Cardiac muscle cell (in vitro differentiated cells and primary cell): ENCODE measurements around the gene ARHGAP26. TPM values are rescaled to one million over a fixed set of nuclear protein-coding genes. Genes with fewer than 3 reads are reported as not detected.
A peak's percentile ranks its signal among the peaks of the same experiment; 100 is the strongest.

Source experiments
- DNase-seq, 2 donors: peaks; one replicate each; pipeline versions ENCODE4 v3.0.0 to v3.0.0-alpha.2; 2010 to 2017; ENCODE audit warnings: low read depth in 1 of 2, low spot score in 1 of 2
- H3K27ac ChIP-seq: fragments of 200-600 bp; sonication (generic); 2 replicates; pipeline ENCODE4 v1.5.1; 2016
- H3K27me3 ChIP-seq: fragments of 200-600 bp; sonication (generic); 2 replicates; pipeline ENCODE4 v1.6.0; 2016; ENCODE audit warnings: control low read depth
- H3K36me3 ChIP-seq: fragments of 200-600 bp; sonication (generic); 2 replicates; pipeline ENCODE4 v1.5.1; 2016; ENCODE audit warnings: control low read depth
- H3K4me1 ChIP-seq: fragments of 200-600 bp; sonication (generic); 2 replicates; pipeline ENCODE4 v1.8.1; 2017; ENCODE audit warnings: low read depth, mild to moderate bottlenecking, mixed run types
- H3K4me3 ChIP-seq: fragments of 200-600 bp; sonication (generic); 2 replicates; pipeline ENCODE4 v1.5.1; 2016; ENCODE audit warnings: mild to moderate bottlenecking
- H3K9me3 ChIP-seq: fragments of 200-600 bp; sonication (generic); 2 replicates; pipeline ENCODE4 v1.5.1; 2017; ENCODE audit warnings: low read depth, mild to moderate bottlenecking, control low read depth
- CTCF ChIP-seq: IDR thresholded peaks from 2 replicates; pipeline ENCODE4 v1.5.1; 2012; ENCODE audit warnings: low read depth, mild to moderate bottlenecking, low read length
- polyA plus RNA-seq: library from polyadenylated mRNA; unstranded; fragments of >200 nt; fragmentation: Nextera tagmentation; extraction: Ambion mirVana; gene quantifications from 2 replicates; pipeline ENCODE4 v1.2.1, GENCODE V29; 2016
- total RNA-seq: library from RNA; depleted of rRNA; stranded (reverse); fragments of >200 nt; gene quantifications from 2 replicates; pipeline ENCODE4 v1.2.3, GENCODE V29; 2016

Gene ARHGAP26
- total and polyA plus RNA-seq, 2 experiments from 2014 or later: 12.7 to 16.2 TPM

DNA sequence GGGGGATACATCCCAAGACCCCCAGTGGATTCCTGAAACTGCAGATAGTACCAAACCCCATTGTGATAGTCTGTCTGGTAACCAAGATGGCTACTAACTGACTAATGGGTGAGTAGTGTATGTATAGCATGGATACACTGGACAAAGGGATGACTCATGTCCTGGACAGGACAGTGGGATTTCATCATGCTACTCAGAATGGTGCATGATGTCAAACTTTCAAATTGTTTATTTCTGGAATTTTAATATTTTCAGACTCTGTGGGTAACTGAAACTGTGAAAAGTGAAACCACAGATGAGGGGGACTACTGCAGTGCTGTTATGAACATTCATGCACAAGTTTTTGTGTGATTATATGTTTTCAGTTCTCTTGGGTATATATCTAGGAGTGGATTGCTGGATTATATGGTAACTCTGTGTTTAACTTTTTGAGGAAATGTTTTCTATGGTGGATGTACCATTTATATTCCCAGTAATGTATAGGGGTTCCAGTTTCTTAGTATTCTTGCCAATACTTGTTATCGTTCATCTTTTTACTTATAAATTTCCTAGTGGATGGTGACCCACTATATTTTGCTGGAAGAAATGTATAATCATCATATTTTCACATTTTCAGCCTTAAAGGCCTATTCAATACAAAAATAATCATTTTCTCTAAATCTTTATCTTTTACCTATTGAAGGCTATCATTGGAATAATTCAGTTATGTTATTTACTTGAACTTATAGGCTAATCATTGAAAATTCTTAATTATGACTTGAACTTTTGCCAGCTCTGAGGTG is 492.4 kb downstream of the ARHGAP26 start:
- Histone ChIP-seq H3K9me3 (peaks cover 3% of the 10 kb centered on the region), H3K4me3 (no peak overlapping the region), H3K36me3 (no peaks in the 10 kb centered on the region), H3K27ac (no peak overlapping the region), H3K4me1 (no peaks in the 10 kb centered on the region), H3K27me3 (no peaks in the 10 kb centered on the region)
- TF ChIP-seq CTCF: no peak
- DNase-seq: peak in 1 of 2 donors; percentile 89

GRCh38 chr5:143263272-143263810 is 493.2 kb downstream of the ARHGAP26 start:
- no peak for DNase-seq
- no peaks in the 10 kb centered on the region for H3K36me3 ChIP-seq
- TF ChIP-seq CTCF: no peak
- no peak overlapping the region for H3K27ac ChIP-seq
- no peaks in the 10 kb centered on the region for H3K27me3 ChIP-seq
- no peak overlapping the region for H3K4me3 ChIP-seq
- H3K4me1 ChIP-seq: no peaks in the 10 kb centered on the region
- H3K9me3 ChIP-seq: peaks cover 3% of the 10 kb centered on the region

DNA sequence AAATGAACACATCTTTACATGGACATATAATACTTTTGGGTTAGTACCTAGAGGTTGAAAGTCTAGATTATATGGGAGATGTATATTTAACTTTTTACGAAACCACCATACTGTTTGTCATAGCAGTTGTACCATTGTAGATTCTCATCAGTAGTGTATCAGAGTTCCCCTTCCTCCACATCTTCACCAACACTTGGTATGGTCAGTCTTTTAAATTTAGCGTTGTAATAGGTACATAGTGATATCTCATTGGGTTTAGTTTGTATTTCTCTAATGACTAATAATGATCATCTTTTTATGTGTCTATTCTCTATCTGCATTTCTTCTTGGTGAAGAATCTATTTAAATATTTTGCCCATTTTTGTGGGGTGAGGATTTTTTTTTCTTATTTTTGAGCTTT is 495.8 kb downstream of the ARHGAP26 start:
- Histone ChIP-seq H3K4me3 (no peak overlapping the region), H3K9me3 (peaks cover 3% of the 10 kb centered on the region), H3K36me3 (no peaks in the 10 kb centered on the region), H3K4me1 (no peaks in the 10 kb centered on the region), H3K27me3 (no peaks in the 10 kb centered on the region), H3K27ac (no peak overlapping the region)
- no peak for DNase-seq
- TF ChIP-seq CTCF: no peak

GRCh38 chr5:143267186-143267585 is 497.0 kb downstream of the ARHGAP26 start:
- no peak for DNase-seq
- Histone ChIP-seq H3K36me3 (no peaks in the 10 kb centered on the region), H3K27ac (no peak overlapping the region), H3K4me3 (no peak overlapping the region), H3K27me3 (no peaks in the 10 kb centered on the region), H3K4me1 (no peaks in the 10 kb centered on the region), H3K9me3 (peaks cover 3% of the 10 kb centered on the region)
- no peak for TF ChIP-seq CTCF

DNA sequence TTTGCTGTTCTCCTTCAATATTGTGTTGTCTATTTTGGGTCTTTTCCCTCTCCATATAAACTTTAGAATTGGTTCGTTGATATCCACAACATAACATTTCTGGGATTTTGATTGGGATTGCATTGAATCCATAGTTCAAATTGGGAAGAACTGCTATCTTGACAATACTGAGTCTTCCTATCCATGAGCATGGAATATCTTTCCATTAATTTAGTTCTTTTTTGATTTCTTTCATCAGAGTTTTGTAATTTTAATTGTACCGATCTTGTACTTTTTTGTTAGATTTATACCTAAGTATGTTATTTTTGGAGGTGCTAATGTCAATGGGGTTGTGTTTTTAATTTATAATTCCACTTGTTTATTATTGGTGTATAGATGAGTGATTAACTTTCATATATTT is 498.2 kb downstream of the ARHGAP26 start:
- no peak for DNase-seq

More for the DNA sequence above, 498.2 kb downstream of the ARHGAP26 start:
- no peak overlapping the region for H3K4me3 ChIP-seq
- no peaks in the 10 kb centered on the region for H3K27me3 ChIP-seq
- H3K36me3 ChIP-seq: no peaks in the 10 kb centered on the region
- no peaks in the 10 kb centered on the region for H3K4me1 ChIP-seq
- TF ChIP-seq CTCF: no peak
- no peak overlapping the region for H3K27ac ChIP-seq
- peaks cover 3% of the 10 kb centered on the region for H3K9me3 ChIP-seq
